Keratinocyte (primary cell): Measurements from ENCODE around the gene DPP3. TPM values are rescaled to one million over a fixed set of nuclear protein-coding genes. Genes with fewer than 3 reads are reported as not detected.

Experiments
- DNase-seq: peaks from one replicate; pipeline ENCODE4 v3.0.0-alpha.2; 2011; ENCODE audit warnings: low read depth, missing footprints, low spot score
- FAIRE-seq: peaks from 2 replicates; lab custom pipeline; 2011; peaks lifted over from hg19 to GRCh38; lab: Jason Lieb, UNC
- H2AFZ ChIP-seq: 2 replicates; pipeline ENCODE4 v1.6.0; 2012; ENCODE audit warnings: low read length, control low read depth, inconsistent platforms; ENCODE audit not compliant: control insufficient read depth
- H3K27ac ChIP-seq: 2 replicates; pipeline ENCODE4 v1.5.1; 2011; ENCODE audit warnings: low read length; ENCODE audit not compliant: control insufficient read depth, insufficient read depth
- H3K27me3 ChIP-seq: 3 replicates; pipeline ENCODE4 v1.6.0; 2011; ENCODE audit warnings: low read length; ENCODE audit not compliant: control insufficient read depth, insufficient read depth; ENCODE audit errors: extremely low read depth
- H3K36me3 ChIP-seq, 2 experiments: 2 replicates in 1 of 2; 3 replicates in 1 of 2; pipeline ENCODE4 v1.5.1; 2011; ENCODE audit warnings: low read length in 2 of 2, mild to moderate bottlenecking in 1 of 2; ENCODE audit not compliant: control insufficient read depth in 2 of 2, insufficient read depth in 2 of 2; ENCODE audit errors: extremely low read depth in 1 of 2
- H3K4me1 ChIP-seq: 3 replicates; pipeline ENCODE4 v1.5.1; 2011; ENCODE audit warnings: low read length; ENCODE audit not compliant: control insufficient read depth, insufficient read depth; ENCODE audit errors: extremely low read depth
- H3K4me2 ChIP-seq: 3 replicates; pipeline ENCODE4 v1.6.0; 2011; ENCODE audit warnings: low read depth, low read length; ENCODE audit not compliant: control insufficient read depth, insufficient read depth; ENCODE audit errors: extremely low read depth
- H3K4me3 ChIP-seq, 3 experiments: fragments of 200-600 bp in 1 of 3; sonication (generic) in 1 of 3; 2 replicates in 2 of 3; 3 replicates in 1 of 3; pipeline ENCODE4 v1.5.1; 2011 to 2016; ENCODE audit warnings: low read length in 3 of 3, mild to moderate bottlenecking in 3 of 3, control low read depth in 2 of 3, inconsistent platforms in 1 of 3, low read depth in 1 of 3, mixed read lengths in 1 of 3, mixed run types in 1 of 3, moderate library complexity in 1 of 3; ENCODE audit not compliant: control insufficient read depth in 2 of 3, insufficient read depth in 2 of 3; ENCODE audit errors: extremely low read depth in 1 of 3
- H3K79me2 ChIP-seq: 2 replicates; pipeline ENCODE4 v1.6.0; 2012; ENCODE audit warnings: low read length; ENCODE audit not compliant: control insufficient read depth, insufficient read depth
- H3K9ac ChIP-seq: 3 replicates; pipeline ENCODE4 v1.6.0; 2011; ENCODE audit warnings: low read length; ENCODE audit not compliant: control insufficient read depth, insufficient read depth; ENCODE audit errors: extremely low read depth
- H3K9me1 ChIP-seq: 3 replicates; pipeline ENCODE4 v1.6.0; 2011; ENCODE audit warnings: low read length; ENCODE audit not compliant: control insufficient read depth, insufficient read depth; ENCODE audit errors: extremely low read depth
- H3K9me3 ChIP-seq: 2 replicates; pipeline ENCODE4 v1.5.1; 2012; ENCODE audit warnings: low read depth, low read length; ENCODE audit not compliant: control insufficient read depth
- H4K20me1 ChIP-seq: 3 replicates; pipeline ENCODE4 v1.6.0; 2011; ENCODE audit warnings: low read length; ENCODE audit not compliant: control insufficient read depth, insufficient read depth; ENCODE audit errors: extremely low read depth
- EZH2 ChIP-seq: IDR thresholded peaks from one replicate; pipeline ENCODE4 v1.6.1; 2012; ENCODE audit warnings: inconsistent platforms, mild to moderate bottlenecking, low read length, moderate library complexity
- dilution Hi-C: fragments of 300-500 bp; cut with MboI; formaldehyde crosslinking; loops from one replicate; pipeline ENCODE4 v1.7.0; 2020; ENCODE audit warnings: low sequenced_read_pairs; ENCODE audit not compliant: extremely low pct_ligation_motif_present
- polyA plus RNA-seq, 5 experiments: library from polyadenylated mRNA; depleted of rRNA in 3 of 5; stranded (reverse) in 3 of 5; stranded (forward) in 1 of 5; unstranded in 1 of 5; fragments of >200 nt; gene quantifications; 1 replicate in 1 of 5; 2 replicates in 3 of 5; 3 replicates in 1 of 5; pipeline versions ENCODE4 v1.2.1 to v1.2.3, GENCODE V29; 2011 to 2012; ENCODE audit warnings: missing spikeins in 2 of 5, low read depth in 1 of 5, low replicate concordance in 1 of 5
- TF ChIP-seq, protein P1 (sequence below), 3 experiments: IDR thresholded peaks in 1 of 3; conservative IDR thresholded peaks in 1 of 3; optimal IDR thresholded peaks in 1 of 3; 2 replicates in 2 of 3; 3 replicates in 1 of 3; pipeline versions ENCODE3 to v1.5.1; 2011; ENCODE audit warnings: low read length in 3 of 3, mild to moderate bottlenecking in 3 of 3, moderate library complexity in 2 of 3, control low read depth in 1 of 3, inconsistent platforms in 1 of 3; ENCODE audit not compliant: insufficient read depth in 2 of 3; ENCODE audit errors: extremely low read depth in 1 of 3

The DPP3 gene
- polyA plus RNA-seq, 1 donor (not counting 4 experiments of a cell fraction or from before 2014, with no cell fraction given) = 57.9 TPM

- H3K4me3 ChIP-seq = no peak overlapping the region
- no peak overlapping the region for H3K27ac ChIP-seq
- H3K36me3 ChIP-seq = no peaks in the 10 kb centered on the region
- H2AFZ ChIP-seq = no peak overlapping the region
- no peaks in the 10 kb centered on the region for H3K79me2 ChIP-seq
- TF ChIP-seq EZH2 = no peak
- TF ChIP-seq, protein P1, sequence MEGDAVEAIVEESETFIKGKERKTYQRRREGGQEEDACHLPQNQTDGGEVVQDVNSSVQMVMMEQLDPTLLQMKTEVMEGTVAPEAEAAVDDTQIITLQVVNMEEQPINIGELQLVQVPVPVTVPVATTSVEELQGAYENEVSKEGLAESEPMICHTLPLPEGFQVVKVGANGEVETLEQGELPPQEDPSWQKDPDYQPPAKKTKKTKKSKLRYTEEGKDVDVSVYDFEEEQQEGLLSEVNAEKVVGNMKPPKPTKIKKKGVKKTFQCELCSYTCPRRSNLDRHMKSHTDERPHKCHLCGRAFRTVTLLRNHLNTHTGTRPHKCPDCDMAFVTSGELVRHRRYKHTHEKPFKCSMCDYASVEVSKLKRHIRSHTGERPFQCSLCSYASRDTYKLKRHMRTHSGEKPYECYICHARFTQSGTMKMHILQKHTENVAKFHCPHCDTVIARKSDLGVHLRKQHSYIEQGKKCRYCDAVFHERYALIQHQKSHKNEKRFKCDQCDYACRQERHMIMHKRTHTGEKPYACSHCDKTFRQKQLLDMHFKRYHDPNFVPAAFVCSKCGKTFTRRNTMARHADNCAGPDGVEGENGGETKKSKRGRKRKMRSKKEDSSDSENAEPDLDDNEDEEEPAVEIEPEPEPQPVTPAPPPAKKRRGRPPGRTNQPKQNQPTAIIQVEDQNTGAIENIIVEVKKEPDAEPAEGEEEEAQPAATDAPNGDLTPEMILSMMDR (optimal IDR thresholded peaks at IDR 0.05 in 1 of 3, IDR thresholded peaks at IDR 0.05 in 1 of 3, conservative IDR thresholded peaks at IDR 0.05 in 1 of 3; ENCODE audit: extremely low read depth in 1 of 3, insufficient read depth in 2 of 3, low read length in 3 of 3) = no peak
- H3K9ac ChIP-seq = no peak overlapping the region
- no peaks in the 10 kb centered on the region for H3K9me3 ChIP-seq
- no peak for FAIRE-seq
- H3K4me2 ChIP-seq = no peak overlapping the region
- no peak for DNase-seq
- H4K20me1 ChIP-seq = no peaks in the 10 kb centered on the region
- dilution Hi-C loops = no loop called here
- H3K4me1 ChIP-seq = no peaks in the 10 kb centered on the region
- peaks cover 20% of the 10 kb centered on the region for H3K27me3 ChIP-seq
- H3K9me1 ChIP-seq = no peaks in the 10 kb centered on the region
These were observed 75.2 kb downstream of the DPP3 start for GRCh38 chr11:66555416-66555815.

GRCh38 chr11:66556086-66556485, 75.9 kb downstream of the DPP3 start:
- dilution Hi-C loops = no loop called here
- no peaks in the 10 kb centered on the region for H3K36me3 ChIP-seq
- H3K79me2 ChIP-seq = no peaks in the 10 kb centered on the region
- H3K9me3 ChIP-seq = no peaks in the 10 kb centered on the region
- TF ChIP-seq EZH2 = no peak
- TF ChIP-seq, protein P1 (optimal IDR thresholded peaks at IDR 0.05 in 1 of 3, IDR thresholded peaks at IDR 0.05 in 1 of 3, conservative IDR thresholded peaks at IDR 0.05 in 1 of 3; ENCODE audit: extremely low read depth in 1 of 3, insufficient read depth in 2 of 3, low read length in 3 of 3) = no peak
- H3K4me1 ChIP-seq = no peaks in the 10 kb centered on the region
- peaks cover 23% of the 10 kb centered on the region for H3K27me3 ChIP-seq
- no peaks in the 10 kb centered on the region for H4K20me1 ChIP-seq
- H3K4me2 ChIP-seq = no peak overlapping the region
- no peak overlapping the region for H3K4me3 ChIP-seq
- no peaks in the 10 kb centered on the region for H3K9me1 ChIP-seq
- DNase-seq (no peak), FAIRE-seq (no peak)
- H3K9ac ChIP-seq = no peak overlapping the region
- H2AFZ ChIP-seq = no peak overlapping the region
- no peak overlapping the region for H3K27ac ChIP-seq
